Esophagus mucosa (tissue), 1 donor: ENCODE data around the gene ACTMAP. TPM values are rescaled to one million over a fixed set of nuclear protein-coding genes. Genes with fewer than 3 reads are reported as not detected.

Source experiments
- ATAC-seq: fragments of 200-7000 bp; cut with Tn5 transposase; one replicate; pipeline ENCODE4 v1.9.1; 2020
- total RNA-seq: library from RNA; stranded (reverse); gene quantifications from one replicate; pipeline ENCODE4 v1.2.4, GENCODE V29; 2023
- donor health status: DM: yes; HTN: yes; CAD: no.

Gene ACTMAP
- total RNA-seq, 1 donor from 2014 or later: 5.4 TPM

GRCh38 chr19:40692212-40692551 is 58.1 kb downstream of the ACTMAP start:
- ATAC-seq: no peak

GRCh38 chr19:40691421-40692211 is 58.7 kb downstream of the ACTMAP start:
- ATAC-seq: no peak

Other genes starting within 250 kb of the ACTMAP start
- gene SHKBP1, start 173.6 kb downstream of the ACTMAP start, total RNA-seq: 42.8 TPM
- 68.1 TPM for gene LTBP4, start 149.1 kb downstream of the ACTMAP start, total RNA-seq
- 11.0 TPM for gene NUMBL, start 59.8 kb downstream of the ACTMAP start, total RNA-seq
- 18.7 TPM for gene COQ8B, start 33.6 kb downstream of the ACTMAP start, total RNA-seq
- 59.5 TPM for gene ITPKC, start 33.4 kb downstream of the ACTMAP start, total RNA-seq
- 69.8 TPM for gene SNRPA, start 726 bp upstream of the ACTMAP start, total RNA-seq
- gene MIA, start 25.0 kb upstream of the ACTMAP start, total RNA-seq: 7.5 TPM
- 17.8 TPM for gene RAB4B, start 27.8 kb upstream of the ACTMAP start, total RNA-seq
- gene EGLN2, start 48.7 kb upstream of the ACTMAP start, total RNA-seq: 32.1 TPM
- 0.24 TPM for gene CYP2A6, start 100.0 kb upstream of the ACTMAP start, total RNA-seq
- not detected for gene CYP2A7, start 131.8 kb upstream of the ACTMAP start, total RNA-seq
- not detected for gene CYP2B6, start 240.8 kb upstream of the ACTMAP start, total RNA-seq